ENCODE measurements around the gene CDK6. TPM values are rescaled to one million over a fixed set of nuclear protein-coding genes. Genes with fewer than 3 reads are reported as not detected.

Gene CDK6
- total RNA-seq, 2 donors from 2014 or later = 28.5 to 36.6 TPM

DNA sequence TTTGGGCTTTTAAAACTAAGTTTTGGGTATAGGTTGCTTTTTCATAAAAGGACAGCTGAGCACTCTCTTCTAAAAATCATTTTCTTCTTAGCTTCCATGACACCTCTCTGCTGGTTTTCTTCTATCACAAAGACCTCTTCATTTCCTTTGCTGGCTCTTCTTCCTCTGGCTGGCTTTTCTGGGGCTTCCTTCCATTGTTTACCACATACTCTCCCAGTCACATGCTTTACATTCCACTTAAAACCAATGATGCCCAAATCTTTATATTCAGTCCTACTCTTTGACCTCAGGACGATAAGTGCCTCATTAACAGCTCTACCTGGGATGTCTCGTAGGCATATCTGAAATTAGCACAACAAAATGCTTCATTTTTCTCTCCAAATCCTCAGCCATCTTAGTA, 273.0 kb downstream of the CDK6 start:
- no peak for DNase-seq
- Histone ChIP-seq H3K4me1 (ENCODE audit: control insufficient read depth, insufficient read depth, low read length) (peaks cover 5% of the 10 kb centered on the region), H3K27me3 (ENCODE audit: control insufficient read depth, insufficient read depth, low read length, poor library complexity, severe bottlenecking) (no peaks in the 10 kb centered on the region), H3K4me3 (ENCODE audit: low read length) (no peak overlapping the region), H3K9me3 (ENCODE audit: control insufficient read depth, low read length) (no peaks in the 10 kb centered on the region), H3K9ac (ENCODE audit: extremely low read depth, low read length, poor library complexity, severe bottlenecking) (no peak overlapping the region), H3K36me3 (ENCODE audit: control insufficient read depth, insufficient read depth, low read length) (peaks cover 69% of the 10 kb centered on the region), H3K27ac (ENCODE audit: low read depth, low read length) (no peak overlapping the region)
- no peaks in the 10 kb centered on the region for H3K9me3 Mint-ChIP-seq
- H3K36me3 Mint-ChIP-seq (ENCODE audit: low read depth) = peaks cover 17% of the 10 kb centered on the region
- peaks cover 9% of the 10 kb centered on the region for H3K4me1 Mint-ChIP-seq
- 91 to 94% methylated on average over 2 of the region's 2 CpGs for WGBS, 2 experiments (ENCODE audit: insufficient coverage in 1 of 2, insufficient read length in 1 of 2)
- H3K4me3 Mint-ChIP-seq = no peak overlapping the region
- TF ChIP-seq, protein P1, sequence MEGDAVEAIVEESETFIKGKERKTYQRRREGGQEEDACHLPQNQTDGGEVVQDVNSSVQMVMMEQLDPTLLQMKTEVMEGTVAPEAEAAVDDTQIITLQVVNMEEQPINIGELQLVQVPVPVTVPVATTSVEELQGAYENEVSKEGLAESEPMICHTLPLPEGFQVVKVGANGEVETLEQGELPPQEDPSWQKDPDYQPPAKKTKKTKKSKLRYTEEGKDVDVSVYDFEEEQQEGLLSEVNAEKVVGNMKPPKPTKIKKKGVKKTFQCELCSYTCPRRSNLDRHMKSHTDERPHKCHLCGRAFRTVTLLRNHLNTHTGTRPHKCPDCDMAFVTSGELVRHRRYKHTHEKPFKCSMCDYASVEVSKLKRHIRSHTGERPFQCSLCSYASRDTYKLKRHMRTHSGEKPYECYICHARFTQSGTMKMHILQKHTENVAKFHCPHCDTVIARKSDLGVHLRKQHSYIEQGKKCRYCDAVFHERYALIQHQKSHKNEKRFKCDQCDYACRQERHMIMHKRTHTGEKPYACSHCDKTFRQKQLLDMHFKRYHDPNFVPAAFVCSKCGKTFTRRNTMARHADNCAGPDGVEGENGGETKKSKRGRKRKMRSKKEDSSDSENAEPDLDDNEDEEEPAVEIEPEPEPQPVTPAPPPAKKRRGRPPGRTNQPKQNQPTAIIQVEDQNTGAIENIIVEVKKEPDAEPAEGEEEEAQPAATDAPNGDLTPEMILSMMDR (conservative IDR thresholded peaks at IDR 0.05) = no peak
- H3K27ac Mint-ChIP-seq = peak overlapping the region; percentile 12
- H3K27me3 Mint-ChIP-seq (ENCODE audit: insufficient read depth) = no peaks in the 10 kb centered on the region

- no peak overlapping the region for H3K27ac ChIP-seq (ENCODE audit: low read depth, low read length)
- peaks cover 5% of the 10 kb centered on the region for H3K4me1 ChIP-seq (ENCODE audit: control insufficient read depth, insufficient read depth, low read length)
- peaks cover 47% of the 10 kb centered on the region for H3K36me3 ChIP-seq (ENCODE audit: control insufficient read depth, insufficient read depth, low read length)
- no peaks in the 10 kb centered on the region for H3K27me3 Mint-ChIP-seq (ENCODE audit: insufficient read depth)
- H3K4me3 ChIP-seq (ENCODE audit: low read length) = no peak overlapping the region
- H3K36me3 Mint-ChIP-seq (ENCODE audit: low read depth) = peaks cover 8% of the 10 kb centered on the region
- H3K9ac ChIP-seq (ENCODE audit: extremely low read depth, low read length, poor library complexity, severe bottlenecking) = no peak overlapping the region
- no peaks in the 10 kb centered on the region for H3K9me3 ChIP-seq (ENCODE audit: control insufficient read depth, low read length)
- TF ChIP-seq, protein P1 (conservative IDR thresholded peaks at IDR 0.05) = no peak
- no peak for DNase-seq
- H3K27me3 ChIP-seq (ENCODE audit: control insufficient read depth, insufficient read depth, low read length, poor library complexity, severe bottlenecking) = no peaks in the 10 kb centered on the region
- H3K4me1 Mint-ChIP-seq = peaks cover 9% of the 10 kb centered on the region
- H3K9me3 Mint-ChIP-seq = no peaks in the 10 kb centered on the region
- H3K27ac Mint-ChIP-seq = no peak overlapping the region
- no peak overlapping the region for H3K4me3 Mint-ChIP-seq
These were observed 275.8 kb downstream of the CDK6 start for GRCh38 chr7:92560602-92561001.

DNA sequence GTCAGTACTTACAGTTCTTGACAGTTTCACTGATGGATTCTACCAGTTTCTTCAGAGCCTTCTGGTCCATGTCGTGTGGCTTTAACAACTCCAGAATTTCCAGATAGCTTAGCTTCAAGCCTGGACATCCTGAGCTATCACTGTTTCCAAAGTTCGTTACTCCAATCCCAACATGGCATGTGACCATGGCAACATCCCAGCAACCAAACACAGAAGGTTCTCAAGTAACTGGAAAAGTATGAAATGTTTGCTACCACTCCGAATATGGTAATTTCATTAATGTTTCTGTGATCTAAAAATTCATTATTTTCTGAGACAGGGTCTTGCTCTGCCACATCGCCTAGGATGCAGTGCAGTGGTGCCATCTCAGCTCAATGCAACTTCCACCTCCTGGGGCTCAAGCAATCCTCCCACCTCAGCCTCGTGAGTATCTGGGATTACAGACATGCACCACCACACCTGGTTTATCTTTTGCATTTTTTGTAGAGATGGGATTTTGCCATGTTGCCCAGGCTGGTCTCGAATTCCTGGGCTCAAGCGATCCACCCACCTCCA, 278.5 kb downstream of the CDK6 start:
- no peak overlapping the region for H3K9ac ChIP-seq (ENCODE audit: extremely low read depth, low read length, poor library complexity, severe bottlenecking)
- no peak overlapping the region for H3K27ac ChIP-seq (ENCODE audit: low read depth, low read length)
- Mint-ChIP-seq H3K36me3 (ENCODE audit: low read depth) (peaks cover 4% of the 10 kb centered on the region), H3K4me3 (no peak overlapping the region), H3K9me3 (no peaks in the 10 kb centered on the region), H3K4me1 (no peaks in the 10 kb centered on the region), H3K27ac (no peak overlapping the region), H3K27me3 (ENCODE audit: insufficient read depth) (no peaks in the 10 kb centered on the region)
- 93 to 95% methylated on average over 6 to 7 of the region's 7 CpGs for WGBS, 2 experiments (ENCODE audit: insufficient coverage in 1 of 2, insufficient read length in 1 of 2)
- H3K4me1 ChIP-seq (ENCODE audit: control insufficient read depth, insufficient read depth, low read length) = no peaks in the 10 kb centered on the region
- peaks cover 27% of the 10 kb centered on the region for H3K36me3 ChIP-seq (ENCODE audit: control insufficient read depth, insufficient read depth, low read length)
- TF ChIP-seq, protein P1 (conservative IDR thresholded peaks at IDR 0.05) = no peak
- H3K27me3 ChIP-seq (ENCODE audit: control insufficient read depth, insufficient read depth, low read length, poor library complexity, severe bottlenecking) = no peaks in the 10 kb centered on the region
- H3K9me3 ChIP-seq (ENCODE audit: control insufficient read depth, low read length) = no peaks in the 10 kb centered on the region
- H3K4me3 ChIP-seq (ENCODE audit: low read length) = no peak overlapping the region
- no peak for DNase-seq
